HG02588 (cell line): ENCODE data around the gene C2orf66.

Source experiments
- ATAC-seq: cut with Tn5 transposase; IDR thresholded peaks from one replicate; pipeline ENCODE4 v1.9.1; 2021; ENCODE audit warnings: mild to moderate bottlenecking, moderate library complexity; ENCODE audit not compliant: unreplicated experiment

Gene C2orf66

DNA sequence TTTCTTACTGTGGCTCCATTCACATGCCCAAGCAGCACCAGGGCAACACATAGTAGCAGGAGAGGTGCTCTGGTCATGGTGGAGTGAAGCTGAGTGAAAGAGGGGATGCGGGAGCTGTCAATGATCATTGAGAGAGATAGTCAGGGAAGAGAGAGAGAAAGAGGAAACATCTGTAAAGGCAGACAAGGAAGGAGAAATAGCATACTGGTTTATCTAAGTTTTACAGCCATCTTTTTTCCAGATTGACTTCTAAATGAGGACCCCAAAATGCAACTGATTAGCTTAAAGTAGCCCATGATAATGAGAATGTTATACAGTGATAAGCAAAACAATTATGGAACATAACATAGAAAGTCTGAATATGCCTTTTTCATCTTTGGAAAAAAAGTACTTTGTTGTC, at the start of gene C2orf66:
C2orf66 (minus strand) TSS at position 96 of the 400 bp plus-strand sequence; CDS start at position 77, 19 bp downstream.
- no peak for ATAC-seq

DNA sequence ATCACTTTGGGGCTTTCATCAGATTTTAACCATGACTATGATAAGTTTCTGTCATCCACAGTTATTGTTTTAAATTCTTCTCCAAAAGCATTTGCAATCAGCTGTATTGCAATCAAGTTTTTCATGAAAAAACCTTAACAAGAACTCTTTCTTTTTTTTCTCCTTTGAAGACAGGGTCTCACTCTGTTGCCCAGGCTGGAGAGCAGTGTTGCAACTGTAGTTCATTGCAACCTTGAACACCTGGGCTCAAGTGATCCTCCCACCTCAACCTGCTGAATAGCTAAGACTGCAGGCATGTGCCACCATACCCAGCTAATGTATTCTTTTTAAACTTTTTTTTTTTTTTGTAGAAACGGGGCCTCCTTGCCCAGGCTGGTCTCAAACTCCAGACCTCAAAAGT, 45.5 kb upstream of the C2orf66 start:
- no peak for ATAC-seq

GRCh38 chr2:196853301-196854087, 44.3 kb upstream of the C2orf66 start:
- no peak for ATAC-seq

DNA sequence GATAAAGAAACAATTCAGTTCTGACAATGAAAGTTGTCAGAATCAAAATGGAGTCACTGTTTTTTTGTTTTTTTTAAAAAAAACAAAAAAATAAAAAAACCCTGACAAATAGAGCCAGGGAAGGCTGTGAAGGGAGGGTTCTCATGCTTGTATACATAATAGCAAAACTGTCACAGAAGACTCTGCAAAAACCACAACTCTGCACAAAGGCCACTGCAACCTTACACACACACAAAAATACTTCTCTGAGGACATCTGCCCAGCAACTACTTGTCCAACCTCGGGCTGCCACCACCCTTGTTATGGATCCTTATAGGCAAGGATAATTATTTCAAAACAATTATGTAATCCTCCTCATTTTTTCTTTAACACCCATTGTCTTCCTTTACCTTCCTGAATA, 41.9 kb upstream of the C2orf66 start:
- no peak for ATAC-seq

DNA sequence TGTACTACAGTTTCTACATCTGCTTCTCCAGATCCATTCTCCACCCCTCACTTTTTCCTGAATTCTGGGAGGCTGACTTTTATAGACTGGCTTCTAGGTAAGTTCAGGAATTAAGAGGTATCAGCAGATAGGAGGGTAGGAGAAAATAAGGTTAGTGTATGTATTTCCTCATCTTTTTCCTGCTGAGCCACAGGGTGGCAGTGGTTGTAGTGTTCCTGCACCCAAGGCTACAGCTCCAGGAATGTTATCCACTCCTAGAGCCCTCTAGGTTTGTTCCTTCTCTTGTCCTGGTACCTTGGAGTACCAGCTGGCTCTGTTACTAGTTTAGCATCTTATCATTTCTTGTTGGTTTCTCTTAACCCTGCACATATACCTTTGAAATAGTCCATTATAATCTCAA, 40.7 kb upstream of the C2orf66 start:
- ATAC-seq, result no peak

DNA sequence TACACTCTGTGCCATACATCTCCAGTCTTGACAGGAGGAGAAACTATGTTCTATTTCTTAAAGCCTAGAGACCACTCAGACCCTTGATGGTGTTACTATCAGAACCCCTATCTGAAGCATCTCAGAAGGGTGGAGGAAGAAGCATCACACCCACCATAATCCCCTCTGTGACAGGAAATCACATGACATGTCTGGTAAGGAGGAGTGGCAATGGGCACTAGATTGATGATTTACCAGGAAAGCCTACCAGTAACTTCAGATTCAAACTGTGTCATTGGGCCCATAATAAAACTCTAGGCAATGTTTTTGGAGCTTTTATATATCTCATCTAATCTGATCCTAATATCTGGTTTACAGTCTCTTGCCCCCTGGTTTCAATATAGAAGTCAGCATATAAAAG, 37.1 kb upstream of the C2orf66 start:
- ATAC-seq, result no peak

DNA sequence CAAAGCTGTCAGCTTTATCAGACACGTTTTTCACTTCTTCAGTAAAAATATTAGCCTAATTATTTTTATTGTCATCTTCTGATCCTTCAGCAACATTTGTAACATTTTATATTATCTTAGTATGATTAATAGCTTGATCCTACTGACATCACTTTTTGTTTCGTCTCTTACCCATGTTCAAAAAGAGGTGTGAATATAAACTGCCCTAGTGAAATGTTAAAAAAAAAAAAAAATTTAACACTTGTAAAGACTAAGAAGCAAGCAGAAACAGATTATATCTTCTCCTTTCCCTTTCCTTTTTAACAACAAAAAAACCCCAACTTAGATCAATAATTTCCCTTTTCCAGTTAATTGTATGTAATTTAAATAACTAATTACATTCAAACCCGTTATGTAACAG, 36.2 kb upstream of the C2orf66 start:
- no peak for ATAC-seq

GRCh38 chr2:196840171-196840570, 31.0 kb upstream of the C2orf66 start:
- no peak for ATAC-seq

GRCh38 chr2:196839574-196839973, 30.4 kb upstream of the C2orf66 start:
- no peak for ATAC-seq

- ATAC-seq, result no peak
These were observed 27.3 kb upstream of the C2orf66 start for GRCh38 chr2:196836440-196836839.

- no peak for ATAC-seq
These were observed 21.5 kb upstream of the C2orf66 start for GRCh38 chr2:196830701-196831100.

GRCh38 chr2:196827356-196827755, 18.2 kb upstream of the C2orf66 start:
- ATAC-seq, result no peak

- ATAC-seq, result no peak
These were observed 14.8 kb upstream of the C2orf66 start for GRCh38 chr2:196823750-196824522.

GRCh38 chr2:196821195-196821594, 12.0 kb upstream of the C2orf66 start:
- ATAC-seq, result no peak

GRCh38 chr2:196808083-196808665, 981 bp downstream of the C2orf66 start:
- no peak for ATAC-seq

- no peak for ATAC-seq
These were observed 4.8 kb downstream of the C2orf66 start for GRCh38 chr2:196804381-196804780.

GRCh38 chr2:196802401-196802800, 6.8 kb downstream of the C2orf66 start:
- ATAC-seq, result no peak

DNA sequence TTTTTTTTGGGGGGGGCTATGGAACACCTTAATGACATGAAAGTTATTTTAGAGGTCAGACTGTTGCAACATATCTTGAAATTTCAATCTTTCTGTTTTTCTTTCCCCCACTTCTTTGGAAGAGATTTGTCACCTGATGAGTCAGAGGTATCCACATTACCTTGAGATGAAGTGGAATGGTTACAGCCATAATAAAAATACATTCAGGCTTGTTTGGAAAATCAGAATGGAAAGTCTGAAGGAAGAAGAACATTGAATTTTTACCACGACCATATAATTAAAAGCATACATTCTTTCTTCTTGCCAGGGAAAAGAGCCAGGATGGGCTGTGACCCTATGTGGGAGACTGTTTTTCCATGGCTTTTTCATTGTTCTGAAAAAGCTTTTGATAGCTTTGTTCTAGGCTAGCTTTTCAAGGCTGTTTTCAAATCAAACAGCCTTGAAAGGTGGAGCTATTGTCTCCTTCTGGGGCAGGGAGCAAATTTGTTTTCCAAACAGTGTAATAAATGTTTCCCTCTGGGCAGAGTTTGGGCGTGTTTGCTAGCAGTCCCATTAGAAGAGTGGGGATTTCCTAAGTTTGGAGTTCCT, 7.4 kb downstream of the C2orf66 start:
- ATAC-seq, result no peak

GRCh38 chr2:196798980-196799379, 10.2 kb downstream of the C2orf66 start:
- no peak for ATAC-seq

DNA sequence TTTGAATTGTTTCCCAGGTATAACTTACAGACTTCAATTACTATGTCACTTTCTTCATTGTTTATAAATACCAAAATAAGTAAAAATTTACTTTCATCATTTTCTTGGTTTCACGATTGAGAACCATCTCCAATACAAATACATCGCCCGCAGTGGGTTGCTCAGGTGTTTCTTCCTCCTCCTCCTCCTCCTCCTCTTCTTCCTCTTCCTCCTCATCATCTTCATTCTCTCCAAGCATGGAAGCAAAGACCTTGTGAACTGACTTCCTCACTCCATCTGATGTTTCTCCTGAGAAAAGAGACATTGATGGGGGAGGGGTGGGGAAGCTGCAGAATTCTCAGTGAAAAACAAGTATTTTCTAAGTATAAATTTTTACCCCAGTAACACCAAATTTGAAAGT, 16.3 kb downstream of the C2orf66 start:
- ATAC-seq, result no peak

- no peak for ATAC-seq
These were observed 25.6 kb downstream of the C2orf66 start for GRCh38 chr2:196783431-196784094.
